ENCODE results near the gene MUSTN1. TPM values are rescaled to one million over a fixed set of nuclear protein-coding genes. Genes with fewer than 3 reads are reported as not detected.

MUSTN1 gene
- total and polyA plus RNA-seq, 11 donors, result 13.5 to 207 (median 32.4) TPM

DNA sequence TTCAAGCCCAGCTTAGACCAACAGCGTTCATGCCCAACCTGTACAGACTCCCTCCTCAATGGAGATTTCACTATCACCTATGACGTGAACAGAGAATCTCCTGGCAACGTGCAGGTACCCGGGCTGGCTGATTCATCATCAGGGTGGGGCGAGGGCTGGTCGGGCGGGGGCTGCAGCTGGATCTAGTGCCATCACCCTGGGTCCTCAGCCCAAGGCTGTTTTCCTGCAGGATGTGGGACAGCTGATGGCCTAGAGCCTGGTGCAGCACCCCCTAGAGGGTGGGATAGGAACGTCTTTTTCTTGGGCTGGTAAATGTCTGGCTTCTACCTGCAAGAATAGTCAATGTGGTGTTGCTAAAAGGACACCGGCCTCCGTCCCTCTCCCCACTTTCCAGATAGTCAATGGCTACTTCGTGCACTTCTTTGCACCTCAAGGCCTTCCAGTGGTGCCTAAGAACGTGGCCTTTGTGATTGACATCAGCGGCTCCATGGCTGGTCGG is 35.8 kb downstream of the MUSTN1 start:
- no peak for DNase-seq
- TF ChIP-seq, protein P1, sequence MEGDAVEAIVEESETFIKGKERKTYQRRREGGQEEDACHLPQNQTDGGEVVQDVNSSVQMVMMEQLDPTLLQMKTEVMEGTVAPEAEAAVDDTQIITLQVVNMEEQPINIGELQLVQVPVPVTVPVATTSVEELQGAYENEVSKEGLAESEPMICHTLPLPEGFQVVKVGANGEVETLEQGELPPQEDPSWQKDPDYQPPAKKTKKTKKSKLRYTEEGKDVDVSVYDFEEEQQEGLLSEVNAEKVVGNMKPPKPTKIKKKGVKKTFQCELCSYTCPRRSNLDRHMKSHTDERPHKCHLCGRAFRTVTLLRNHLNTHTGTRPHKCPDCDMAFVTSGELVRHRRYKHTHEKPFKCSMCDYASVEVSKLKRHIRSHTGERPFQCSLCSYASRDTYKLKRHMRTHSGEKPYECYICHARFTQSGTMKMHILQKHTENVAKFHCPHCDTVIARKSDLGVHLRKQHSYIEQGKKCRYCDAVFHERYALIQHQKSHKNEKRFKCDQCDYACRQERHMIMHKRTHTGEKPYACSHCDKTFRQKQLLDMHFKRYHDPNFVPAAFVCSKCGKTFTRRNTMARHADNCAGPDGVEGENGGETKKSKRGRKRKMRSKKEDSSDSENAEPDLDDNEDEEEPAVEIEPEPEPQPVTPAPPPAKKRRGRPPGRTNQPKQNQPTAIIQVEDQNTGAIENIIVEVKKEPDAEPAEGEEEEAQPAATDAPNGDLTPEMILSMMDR (IDR thresholded peaks at IDR 0.05), result peak in 10 of 12 donors; percentile 14 to 48 (median 32)
- no peak for TF ChIP-seq POLR2A (IDR thresholded peaks at IDR 0.05)
- H3K4me1 ChIP-seq, result no peaks in the 10 kb centered on the region
- ATAC-seq, result no peak
- intact Hi-C loops (cut with DNase I), result no loop called here
- H3K27me3 ChIP-seq, result no peaks in the 10 kb centered on the region
- no peak overlapping the region for H3K4me3 ChIP-seq
- no peaks in the 10 kb centered on the region for H3K36me3 ChIP-seq
- no peak overlapping the region for H3K27ac ChIP-seq
- whole genome bisulfite sequencing, 4 donors, result 64 to 74% (median 66%) methylated on average over 9 to 14 of the region's 14 CpGs
- H3K9me3 ChIP-seq, result no peaks in the 10 kb centered on the region

GRCh38 chr3:52798376-52798977 is 36.3 kb downstream of the MUSTN1 start:
- no peak overlapping the region for H3K4me3 ChIP-seq
- WGBS, 4 donors, result 77 to 85% (median 81%) methylated on average over 7 to 10 of the region's 10 CpGs
- DNase-seq (no peak), ATAC-seq (no peak)
- H3K9me3 ChIP-seq, result no peaks in the 10 kb centered on the region
- no peaks in the 10 kb centered on the region for H3K27me3 ChIP-seq
- TF ChIP-seq, protein P1 (IDR thresholded peaks at IDR 0.05), result no peak
- no peak for TF ChIP-seq POLR2A (IDR thresholded peaks at IDR 0.05)
- H3K27ac ChIP-seq, result no peak overlapping the region
- H3K36me3 ChIP-seq, result no peaks in the 10 kb centered on the region
- H3K4me1 ChIP-seq, result no peaks in the 10 kb centered on the region
- intact Hi-C loops (cut with DNase I), result no loop called here

GRCh38 chr3:52796411-52796810 is 38.4 kb downstream of the MUSTN1 start:
- H3K4me1 ChIP-seq, result no peaks in the 10 kb centered on the region
- WGBS, 4 donors, result 83 to 95% (median 93%) methylated on average over 5 to 9 of the region's 9 CpGs
- no peaks in the 10 kb centered on the region for H3K9me3 ChIP-seq
- H3K36me3 ChIP-seq, result no peaks in the 10 kb centered on the region
- intact Hi-C loops (cut with DNase I), result no loop called here
- TF ChIP-seq, protein P1 (IDR thresholded peaks at IDR 0.05), result no peak
- no peak for TF ChIP-seq POLR2A (IDR thresholded peaks at IDR 0.05)
- H3K27me3 ChIP-seq, result no peaks in the 10 kb centered on the region
- no peak overlapping the region for H3K4me3 ChIP-seq
- H3K27ac ChIP-seq, result no peak overlapping the region
- ATAC-seq, result no peak
- no peak for DNase-seq

DNA sequence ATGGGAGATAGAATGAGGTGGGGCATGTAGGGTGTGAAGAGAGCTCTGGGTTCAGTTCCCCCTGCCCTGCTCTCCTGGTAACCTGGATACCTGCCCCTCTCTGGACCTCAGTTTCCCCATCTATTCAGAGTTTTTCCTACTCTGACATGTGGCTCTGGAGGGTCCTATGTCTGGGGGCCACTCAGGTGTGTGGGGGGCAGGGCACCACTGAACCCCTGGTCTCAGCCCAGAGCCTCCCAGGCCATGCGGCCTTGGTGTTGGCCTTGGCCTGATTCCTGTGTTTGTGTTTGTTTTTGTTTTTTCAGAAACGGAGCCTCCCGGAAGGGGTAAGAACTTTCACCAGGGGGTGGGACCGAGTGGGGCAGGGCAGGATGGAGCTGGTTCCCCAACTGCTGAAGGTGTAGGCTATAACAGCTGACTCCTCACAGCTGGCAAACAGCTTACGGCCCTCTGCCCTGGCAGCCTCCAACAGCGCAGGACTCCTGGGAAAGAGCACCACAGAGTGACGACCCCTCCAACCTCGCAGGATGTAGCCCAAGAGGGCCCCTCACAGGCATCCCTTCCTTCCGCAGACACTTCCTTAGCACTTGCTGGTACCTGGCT is 39.4 kb downstream of the MUSTN1 start:
- TF ChIP-seq, protein P1 (IDR thresholded peaks at IDR 0.05), result no peak
- TF ChIP-seq POLR2A (IDR thresholded peaks at IDR 0.05), result no peak
- Histone ChIP-seq H3K27me3 (no peaks in the 10 kb centered on the region), H3K4me1 (no peaks in the 10 kb centered on the region), H3K4me3 (no peak overlapping the region), H3K27ac (no peak overlapping the region), H3K36me3 (no peaks in the 10 kb centered on the region), H3K9me3 (no peaks in the 10 kb centered on the region)
- 56 to 69% (median 61%) methylated on average over 4 to 9 of the region's 9 CpGs for WGBS, 4 donors
- no peak for DNase-seq
- intact Hi-C loops (cut with DNase I), result no loop called here
- ATAC-seq, result no peak
